GM23338 (cell line): ENCODE results near the gene SH3GL3.

Experiments used
- CTCF ChIP-seq, 2 experiments: fragments of 200-600 bp in 1 of 2; sonication (generic) in 1 of 2; conservative IDR thresholded peaks; 2 replicates each; pipeline versions ENCODE4 v1.5.1 to v1.6.1; 2016 to 2017; ENCODE audit warnings: antibody characterized with exemption in 2 of 2, low read depth in 2 of 2, mild to moderate bottlenecking in 2 of 2, moderate library complexity in 1 of 2
- EZH2phosphoT487 ChIP-seq: fragments of 200-600 bp; sonication (generic); IDR thresholded peaks from one replicate; pipeline ENCODE4 v1.8.1; 2018; ENCODE audit warnings: antibody characterized with exemption; ENCODE audit not compliant: unreplicated experiment

- TF ChIP-seq CTCF (conservative IDR thresholded peaks at IDR 0.05; ENCODE audit: low read depth in 2 of 2) (peak; percentile 81 to 84), EZH2phosphoT487 (no peak)
Observed at GRCh38 chr15:83657549-83657948, 210.4 kb downstream of the SH3GL3 start.
